ENCODE data around the gene KLRF2.

KLRF2 gene

DNA sequence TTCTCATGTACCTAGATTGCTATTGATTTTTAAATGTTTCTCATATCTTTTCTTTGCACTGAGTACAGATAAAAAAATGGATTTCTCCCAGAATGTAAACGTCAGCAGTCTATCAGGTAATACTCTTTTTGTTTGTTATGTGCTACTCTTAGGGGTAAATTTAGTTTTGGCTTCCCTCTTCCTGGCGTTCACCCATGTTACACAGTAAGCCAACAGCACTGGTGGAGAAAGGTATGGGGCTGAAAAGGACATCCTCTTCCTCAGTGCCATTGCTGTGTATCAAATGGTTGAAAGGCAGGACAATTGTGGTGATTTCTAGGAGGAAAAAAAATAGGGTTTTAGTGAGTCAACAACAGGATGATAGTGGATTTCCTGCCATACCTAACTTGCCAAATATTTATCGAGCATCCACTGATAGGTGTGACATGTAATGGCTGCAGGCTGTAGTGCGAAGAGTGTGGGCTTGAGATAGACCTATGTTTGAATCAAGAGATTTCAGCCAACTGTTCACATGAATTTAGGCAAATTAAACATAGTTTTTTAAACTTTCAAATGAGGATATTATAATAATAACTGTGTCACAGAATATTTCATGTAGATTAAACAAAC, 7.5 kb downstream of the KLRF2 start:
- DNase-seq, result no peak

DNA sequence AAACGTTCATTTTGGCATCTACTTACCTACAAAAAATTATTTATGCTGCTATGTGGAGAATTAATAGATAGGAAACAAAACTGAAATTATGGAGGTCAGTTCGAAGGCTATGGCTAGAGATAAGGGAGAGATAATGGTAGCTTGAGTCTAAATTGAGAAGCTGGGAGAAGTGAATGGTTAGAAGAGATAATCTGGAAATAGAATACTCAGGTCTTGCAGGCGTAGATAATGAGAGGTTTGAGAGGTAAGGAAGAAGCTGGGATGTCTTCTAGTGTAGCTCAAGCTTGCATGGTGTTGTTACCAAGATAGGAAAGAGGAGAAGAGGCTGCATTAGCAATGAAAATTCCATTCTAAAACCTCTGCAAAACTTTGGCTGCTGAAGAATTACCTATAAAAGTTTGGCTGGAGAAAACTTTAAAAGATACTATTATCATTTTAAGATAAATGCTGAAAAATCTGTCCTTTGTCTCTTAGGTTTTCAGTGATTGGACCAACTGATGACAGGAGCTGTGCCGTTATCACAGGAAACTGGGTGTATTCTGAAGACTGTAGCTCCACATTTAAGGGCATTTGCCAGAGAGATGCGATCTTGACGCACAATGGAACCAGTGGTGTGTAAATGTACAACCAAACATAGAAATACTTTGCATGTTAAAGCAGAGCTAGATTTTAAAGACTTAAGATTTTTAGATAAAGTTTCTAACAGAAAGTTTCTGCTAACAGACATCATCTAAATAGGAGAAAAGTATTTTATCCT, 14.1 kb downstream of the KLRF2 start:
- no peak for DNase-seq

DNA sequence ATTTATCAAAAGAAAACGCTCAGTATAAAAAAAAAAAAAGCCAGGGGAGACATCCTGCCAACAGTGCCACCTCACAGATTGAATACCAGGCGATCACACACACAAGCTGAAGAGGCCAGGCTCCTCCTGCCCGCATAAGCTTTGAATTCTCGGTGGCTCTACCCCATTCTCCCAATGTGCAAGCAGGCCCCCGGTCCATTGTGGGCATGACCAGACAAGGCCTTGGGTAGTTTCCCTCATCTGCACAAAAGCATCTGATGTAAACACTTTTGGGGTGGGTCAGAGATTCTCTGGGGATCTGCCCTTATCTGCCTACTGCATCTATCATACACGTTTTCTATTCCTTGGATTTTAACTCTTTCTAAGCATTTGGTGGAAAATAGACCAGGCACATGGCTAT, 16.2 kb downstream of the KLRF2 start:
- no peak for DNase-seq

DNA sequence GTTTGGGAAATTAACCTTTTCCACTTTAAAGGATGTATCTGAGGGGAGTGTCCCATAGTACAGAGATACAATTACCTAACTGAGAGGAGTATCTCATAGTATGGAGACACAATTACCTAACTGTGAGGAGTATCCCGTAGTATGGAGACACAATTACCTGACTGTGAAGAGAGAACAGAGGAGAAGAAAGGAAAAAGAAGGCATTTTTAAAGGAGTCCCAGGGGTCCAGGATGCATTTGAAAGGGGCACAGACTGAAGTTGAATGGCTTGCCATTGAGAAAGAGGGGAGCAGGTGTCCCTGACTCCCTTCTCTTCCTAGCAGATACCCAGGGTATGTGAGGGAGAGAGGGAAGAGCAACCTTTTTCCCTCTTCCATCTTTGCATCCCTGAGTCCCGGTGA, 17.9 kb downstream of the KLRF2 start:
- no peak for DNase-seq

DNA sequence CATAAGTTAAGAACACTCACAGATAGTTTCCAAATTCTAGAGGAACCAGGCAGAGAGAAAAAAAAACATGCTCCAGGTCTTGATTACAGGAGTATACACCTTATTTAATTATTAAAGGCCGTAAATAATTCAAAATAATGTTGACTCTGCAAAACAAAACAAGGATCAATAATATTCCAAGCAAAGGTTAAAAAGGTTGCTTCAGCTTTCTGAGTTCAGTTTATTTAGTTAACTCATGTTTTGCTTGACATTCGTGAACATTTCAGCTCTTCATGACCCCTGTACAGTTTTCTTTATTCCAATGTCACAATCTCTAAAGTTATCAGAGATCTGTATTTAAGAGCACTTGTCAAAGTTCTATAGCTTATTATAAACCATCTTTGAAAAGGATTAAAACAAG, 19.6 kb downstream of the KLRF2 start:
- DNase-seq, result no peak

DNA sequence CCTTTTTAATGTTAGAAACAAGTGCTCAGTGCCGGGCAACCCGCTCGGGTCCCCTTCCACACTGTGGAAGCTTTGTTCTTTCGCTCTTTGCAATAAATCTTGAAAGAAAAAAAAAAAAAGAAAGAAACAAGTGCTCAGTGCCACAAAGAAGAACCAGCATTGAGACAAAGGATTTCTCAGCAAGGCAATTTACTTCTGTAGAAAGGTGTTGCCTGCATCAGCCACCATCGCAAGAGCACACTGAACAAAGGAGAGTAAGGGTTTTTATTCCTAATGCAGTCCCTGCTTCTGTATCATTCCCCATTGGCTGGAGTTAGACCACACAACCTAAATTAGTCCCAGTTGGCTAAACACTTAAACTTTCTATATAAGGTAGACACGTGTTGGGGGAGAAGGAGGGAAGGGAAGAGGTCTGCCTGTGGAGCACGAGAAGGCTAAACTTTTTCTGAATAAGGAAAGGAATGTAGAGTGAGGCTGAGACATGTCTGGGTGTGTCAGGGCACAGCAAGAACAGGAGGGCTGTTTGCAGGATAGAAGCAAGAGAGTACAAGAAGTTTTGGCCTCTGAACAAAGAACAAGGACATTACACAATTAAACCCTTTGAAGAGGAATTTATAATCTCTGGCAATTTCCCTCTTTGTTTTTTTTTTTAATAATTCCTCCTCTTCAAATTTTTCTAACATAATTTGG, 21.4 kb downstream of the KLRF2 start:
- no peak for DNase-seq

DNA sequence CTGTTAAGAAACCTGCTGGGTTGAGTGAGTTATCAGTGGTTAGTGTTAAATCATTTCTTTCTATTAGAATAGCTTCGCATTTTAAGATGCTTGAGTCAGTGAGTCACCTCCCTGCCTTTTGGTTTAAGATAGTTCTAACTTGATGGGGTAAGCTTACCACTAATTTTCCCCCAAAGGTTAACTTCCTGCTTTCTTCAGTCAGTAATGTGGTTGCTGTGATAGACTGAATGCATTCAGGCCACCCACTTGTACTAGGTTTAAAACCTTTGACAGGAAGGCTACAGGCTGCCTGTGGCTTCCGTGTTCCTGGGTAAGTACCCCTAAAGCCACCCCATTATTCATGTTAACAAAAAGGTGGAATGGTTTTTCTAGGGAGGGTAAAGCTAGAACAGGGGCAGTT, 25.6 kb downstream of the KLRF2 start:
- no peak for DNase-seq

DNA sequence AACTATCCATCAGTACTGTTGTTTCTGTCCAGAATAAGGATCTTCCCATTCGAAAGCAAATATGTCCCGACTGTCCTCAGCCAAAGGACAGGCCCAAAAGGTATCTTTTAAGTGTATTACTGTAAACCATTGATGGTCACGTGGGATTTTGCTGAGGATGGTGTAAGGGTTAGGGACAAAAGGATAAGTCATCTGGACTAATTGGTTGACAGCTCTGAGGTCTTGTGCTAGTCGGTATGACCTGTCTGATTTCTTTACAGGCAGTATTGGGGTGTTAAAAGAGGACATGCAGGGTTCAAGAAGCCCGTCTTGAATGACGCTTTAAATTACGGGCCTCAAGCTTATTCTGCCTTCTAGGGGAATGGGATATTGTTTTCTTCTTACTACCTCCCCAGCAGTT, 26.5 kb downstream of the KLRF2 start:
- no peak for DNase-seq

DNA sequence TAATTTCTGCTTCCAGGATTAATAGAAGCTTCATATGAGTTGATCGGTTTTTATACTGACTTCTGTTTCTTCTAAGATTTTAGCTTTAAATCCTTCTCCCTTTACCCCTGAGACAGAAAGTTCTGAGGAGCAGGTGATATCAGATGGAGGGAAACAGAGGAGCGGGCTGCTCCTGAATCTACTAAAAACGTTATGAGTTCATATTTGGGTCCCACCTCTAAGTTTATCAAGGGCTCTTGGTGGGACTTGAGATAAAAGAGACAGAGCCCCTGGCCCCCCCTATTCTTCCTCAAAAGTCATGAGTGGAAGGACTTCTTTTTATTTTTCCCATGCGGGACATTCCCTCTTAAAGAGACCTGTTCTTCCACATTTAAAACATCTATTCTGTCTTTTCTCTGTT, 27.1 kb downstream of the KLRF2 start:
- DNase-seq, result no peak

DNA sequence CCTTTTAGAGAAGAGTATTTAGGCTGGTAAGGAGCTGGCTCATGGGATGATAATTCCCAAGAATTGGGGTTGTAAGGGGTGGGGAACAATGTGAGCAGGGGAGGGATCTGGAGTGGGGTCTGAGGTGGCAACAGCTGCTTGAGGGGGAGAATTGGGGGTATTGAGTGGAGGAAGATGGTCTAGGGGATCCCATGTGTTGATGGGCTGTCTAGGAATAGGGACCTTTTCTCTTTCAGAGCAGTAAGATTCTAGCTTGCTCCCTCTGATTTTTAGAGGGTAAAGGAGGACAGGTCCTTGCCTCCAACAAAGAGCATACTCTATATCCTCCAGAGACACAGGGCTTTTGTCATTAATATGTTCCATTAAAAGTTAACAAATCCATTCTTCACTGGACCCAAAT, 28.4 kb downstream of the KLRF2 start:
- DNase-seq, result no peak

DNA sequence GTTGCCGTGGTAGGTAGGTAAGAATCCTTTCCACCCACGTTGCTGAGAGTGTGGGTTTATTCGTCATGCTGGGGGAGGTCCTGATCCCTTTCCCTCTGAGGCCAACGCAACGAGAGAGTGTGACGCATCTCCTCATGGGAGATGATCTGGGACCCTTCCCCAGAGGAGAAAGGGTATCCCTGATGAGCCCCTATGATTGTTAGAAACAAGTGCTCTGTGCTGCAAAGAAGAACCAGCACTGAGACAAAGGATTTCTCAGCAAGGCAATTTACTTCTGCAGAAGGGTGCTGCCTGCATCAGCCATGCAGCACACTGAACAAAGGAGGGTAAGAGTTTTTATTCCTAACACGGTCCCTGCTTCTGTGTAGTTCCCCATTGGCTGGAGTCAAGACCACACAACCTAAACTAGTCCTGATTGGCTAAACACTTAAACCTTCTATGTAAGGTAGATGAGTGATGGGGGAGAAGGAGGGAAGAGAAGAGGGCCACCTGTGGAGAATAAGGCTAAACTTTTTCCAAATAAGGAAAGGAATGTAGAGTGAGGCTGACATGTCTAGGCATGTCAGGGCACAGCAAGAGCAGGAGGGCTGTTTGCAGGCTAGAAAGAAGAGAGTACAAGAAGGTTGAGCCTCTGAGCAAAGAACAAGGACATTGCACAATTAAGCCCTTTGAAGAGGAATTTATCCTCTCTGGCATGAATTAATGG, 29.6 kb downstream of the KLRF2 start:
- DNase-seq, result no peak

DNA sequence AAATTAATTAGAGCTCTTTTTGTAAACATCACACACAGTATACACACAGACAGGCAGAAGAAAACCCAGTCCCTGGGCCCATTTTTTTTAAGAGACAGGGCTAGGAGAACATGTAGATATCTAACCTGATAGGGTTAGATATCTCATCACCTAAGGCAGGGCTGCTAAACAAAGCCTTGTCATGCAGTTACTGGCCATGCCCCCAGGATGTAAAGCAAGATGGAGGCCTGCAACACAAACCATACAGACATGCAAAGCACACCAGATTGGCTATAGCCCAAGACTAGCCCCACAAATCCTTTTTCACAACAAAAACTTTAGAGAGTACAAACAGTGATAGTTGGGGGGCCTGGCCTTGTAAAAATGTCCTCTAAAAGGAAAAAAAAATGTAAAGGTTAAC, 30.4 kb downstream of the KLRF2 start:
- no peak for DNase-seq

DNA sequence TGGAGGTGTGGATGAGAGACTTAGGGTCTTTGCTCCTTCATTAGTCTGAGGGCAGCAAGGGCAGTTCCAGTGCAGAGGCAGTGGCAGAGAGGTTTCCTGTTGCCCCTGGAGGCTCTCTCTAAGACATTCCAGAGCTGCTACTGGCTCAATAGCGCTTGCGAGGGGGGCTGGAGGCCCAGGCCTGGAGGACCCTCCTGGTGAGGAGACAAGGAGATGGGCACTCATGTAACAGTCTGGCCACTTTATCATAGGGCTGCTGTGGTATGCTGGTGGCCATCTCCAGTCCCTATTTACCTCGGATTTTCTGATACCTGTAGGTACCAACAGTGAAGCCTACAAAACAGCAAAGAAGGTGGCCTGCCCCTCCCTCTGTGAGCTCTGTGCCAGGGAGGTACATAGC, 38.2 kb downstream of the KLRF2 start:
- DNase-seq, result no peak

DNA sequence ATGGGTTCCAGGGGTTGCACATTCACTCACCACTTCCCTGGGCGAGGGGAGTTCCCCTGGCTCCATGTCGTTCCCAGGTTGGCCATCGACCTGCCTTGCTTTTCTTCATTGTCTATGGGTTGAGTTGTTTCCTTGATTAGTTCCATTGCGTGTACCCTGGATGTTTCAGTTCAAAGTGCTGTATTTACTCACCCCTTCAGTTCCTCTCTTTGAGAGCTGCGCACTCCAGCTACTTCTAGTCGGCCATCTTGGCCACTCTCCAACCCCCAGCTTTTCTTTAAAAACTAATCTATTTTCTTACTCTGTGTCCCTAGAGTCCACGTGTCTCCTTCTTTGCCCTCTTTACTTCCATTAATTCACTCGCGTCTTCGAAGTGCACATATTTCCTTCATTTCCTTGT, 39.2 kb downstream of the KLRF2 start:
- no peak for DNase-seq

DNA sequence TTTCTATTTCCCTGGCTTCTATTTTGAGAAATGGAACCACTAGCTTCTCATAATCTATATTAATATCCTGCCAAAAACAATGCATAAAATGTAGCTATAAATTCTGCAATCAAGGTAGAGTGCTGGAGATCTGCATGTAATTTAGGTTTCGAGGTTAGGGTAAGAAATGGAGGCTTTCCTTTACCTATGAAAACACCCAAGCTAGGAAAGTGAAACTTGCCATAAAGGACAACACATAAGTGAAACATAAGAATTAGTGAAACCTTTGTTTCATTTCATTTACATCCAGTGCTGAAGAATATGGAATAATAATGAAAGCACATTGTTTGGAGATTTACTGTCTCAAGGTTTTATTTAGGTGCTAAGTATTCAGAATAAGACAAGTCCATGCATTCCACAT, 41.1 kb downstream of the KLRF2 start:
- DNase-seq, result no peak

DNA sequence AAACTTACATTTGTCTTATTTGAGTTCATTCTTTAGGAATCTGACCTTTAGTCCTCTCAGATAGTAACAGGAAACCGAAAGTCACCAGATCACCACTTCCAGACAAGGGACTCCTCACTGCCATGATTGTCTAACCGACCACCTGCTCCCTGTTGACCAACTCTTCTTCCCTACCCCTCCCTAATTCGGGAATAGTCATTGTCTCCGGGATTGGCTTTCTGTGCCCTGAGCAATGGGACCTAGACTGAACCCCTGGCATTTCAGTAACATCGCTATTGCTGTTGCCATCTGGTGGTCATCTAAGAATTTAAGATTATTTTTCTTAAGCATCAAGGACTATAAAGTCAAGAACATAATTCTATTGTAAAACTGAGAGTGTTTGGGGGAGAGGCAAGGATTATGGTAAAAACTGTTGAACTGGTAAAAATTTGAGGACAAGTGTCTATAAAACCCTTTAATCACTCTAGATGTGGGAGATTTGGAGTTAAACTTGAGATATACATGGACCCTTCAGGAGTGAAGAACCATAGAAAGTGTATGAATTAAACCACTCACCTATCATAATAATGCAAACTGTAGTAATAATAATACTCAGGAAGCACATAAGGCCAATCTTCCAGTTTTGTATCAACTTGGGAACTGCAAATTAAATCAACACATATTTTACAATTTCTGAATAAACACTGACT, 44.6 kb downstream of the KLRF2 start:
- no peak for DNase-seq

DNA sequence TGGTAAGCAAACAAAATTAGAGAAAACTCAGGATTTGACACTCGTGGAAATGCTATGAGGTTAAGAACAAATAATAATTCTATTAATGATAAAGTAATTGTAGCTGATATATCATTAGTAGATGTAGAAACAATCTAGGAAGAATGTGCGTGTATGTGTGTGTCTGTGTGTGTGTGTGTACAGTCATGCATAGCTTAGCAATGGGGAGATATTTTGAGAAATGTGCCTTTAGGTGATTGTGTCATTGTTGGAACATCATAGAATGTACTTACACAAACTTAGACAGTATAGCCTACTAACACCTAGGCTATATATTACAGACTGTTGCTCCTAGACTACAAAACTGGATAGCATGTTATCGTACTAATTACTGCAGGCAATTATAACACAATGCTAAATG, 45.6 kb downstream of the KLRF2 start:
- no peak for DNase-seq

DNA sequence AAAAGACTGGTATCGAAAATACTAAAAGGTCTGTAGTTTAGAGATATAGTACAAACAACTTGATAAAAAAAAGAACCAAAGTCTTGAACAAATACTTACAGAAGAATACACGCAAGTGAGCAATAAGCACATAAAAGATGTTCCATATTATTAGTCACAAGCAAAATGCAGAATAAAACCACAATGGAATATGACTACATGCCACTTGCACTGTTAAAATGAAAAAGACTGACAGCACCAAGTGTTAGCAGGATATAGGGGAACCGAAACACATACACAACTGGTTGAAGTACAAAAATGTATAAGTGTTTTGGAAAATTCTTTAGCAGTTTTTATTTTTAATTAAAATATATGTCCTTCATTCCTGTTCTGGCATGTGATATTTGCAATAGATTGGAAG, 47.3 kb downstream of the KLRF2 start:
- DNase-seq, result no peak

DNA sequence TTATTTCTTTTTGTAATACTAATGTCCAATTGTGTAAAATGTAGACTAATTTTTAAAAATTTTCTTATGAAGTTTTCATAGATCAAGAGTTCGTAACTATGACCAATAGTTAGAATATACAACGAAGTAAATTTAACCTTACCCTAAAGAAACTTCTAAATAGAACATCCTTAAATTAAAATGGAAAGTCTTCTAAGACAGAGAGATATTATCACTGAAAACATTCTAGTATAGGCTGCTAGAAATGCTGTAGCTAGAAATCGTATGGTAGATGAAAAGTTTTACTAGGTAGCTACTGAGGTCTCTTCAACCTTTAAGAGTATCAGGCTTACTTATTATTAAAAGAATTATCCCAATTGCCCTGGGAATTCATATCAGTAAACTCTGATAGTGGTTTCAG, 50.0 kb downstream of the KLRF2 start:
- DNase-seq, result no peak

DNA sequence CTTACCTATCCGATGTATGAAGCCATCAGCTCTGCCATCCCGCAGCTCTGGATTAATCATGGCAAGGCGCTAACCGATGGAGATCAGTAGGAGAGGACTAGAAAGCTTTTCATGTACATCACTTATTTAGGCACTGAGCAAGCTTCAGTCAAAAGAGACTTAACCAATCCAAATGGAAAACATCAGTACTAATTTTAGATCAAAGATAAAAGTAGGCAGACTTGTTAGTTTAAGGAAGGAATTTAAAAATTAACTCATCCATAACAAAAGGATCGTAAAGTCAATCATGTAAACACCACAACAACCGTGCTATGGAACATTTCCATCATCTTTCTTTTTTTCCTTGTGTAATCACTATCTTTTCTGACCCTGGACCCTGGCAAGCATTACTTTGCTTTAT, 51.0 kb downstream of the KLRF2 start, which contains the start of gene CLEC2A:
Gene CLEC2A (minus strand): TSS at position 101 of the 400 bp plus-strand sequence. CDS start 41 bp downstream, at position 60.
- no peak for DNase-seq

DNA sequence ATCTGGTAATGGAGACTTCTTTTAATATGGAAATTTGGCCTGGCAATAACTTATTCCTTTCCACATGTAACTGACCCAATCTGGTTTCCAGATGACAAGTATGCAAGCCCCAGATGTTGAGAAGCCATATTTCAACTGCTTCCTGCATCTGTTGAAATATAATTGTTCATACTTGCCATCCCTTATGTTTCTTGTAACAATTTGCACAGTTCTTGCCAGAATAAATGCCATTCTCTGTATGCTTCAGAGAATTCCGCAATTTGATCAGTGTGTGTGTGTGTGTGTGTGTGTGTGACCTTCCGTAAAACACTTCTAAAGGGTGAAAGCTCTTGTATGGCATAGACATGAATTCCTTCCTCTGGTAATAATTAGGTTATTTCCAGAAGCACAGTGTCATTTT, 52.7 kb downstream of the KLRF2 start:
- DNase-seq, result no peak

DNA sequence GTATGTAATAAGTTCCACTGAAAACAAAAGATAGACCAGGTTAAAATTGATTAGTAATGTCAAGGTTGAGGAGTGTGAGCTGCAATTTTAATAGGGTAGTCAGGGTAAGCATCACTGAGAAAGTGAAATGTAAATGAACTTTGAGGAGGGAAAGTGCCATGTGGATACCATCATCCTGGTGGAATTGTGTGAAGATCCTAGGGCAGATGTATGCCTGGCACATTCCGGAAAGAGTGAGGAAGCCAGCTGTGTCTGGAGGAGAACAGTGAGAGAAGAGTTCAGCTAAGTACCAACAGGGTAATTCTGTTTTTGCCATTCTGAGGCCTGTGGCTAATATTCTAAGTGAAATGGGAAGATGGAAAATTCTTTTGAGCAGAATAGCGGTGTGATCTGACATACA, 53.7 kb downstream of the KLRF2 start:
- DNase-seq, result no peak

DNA sequence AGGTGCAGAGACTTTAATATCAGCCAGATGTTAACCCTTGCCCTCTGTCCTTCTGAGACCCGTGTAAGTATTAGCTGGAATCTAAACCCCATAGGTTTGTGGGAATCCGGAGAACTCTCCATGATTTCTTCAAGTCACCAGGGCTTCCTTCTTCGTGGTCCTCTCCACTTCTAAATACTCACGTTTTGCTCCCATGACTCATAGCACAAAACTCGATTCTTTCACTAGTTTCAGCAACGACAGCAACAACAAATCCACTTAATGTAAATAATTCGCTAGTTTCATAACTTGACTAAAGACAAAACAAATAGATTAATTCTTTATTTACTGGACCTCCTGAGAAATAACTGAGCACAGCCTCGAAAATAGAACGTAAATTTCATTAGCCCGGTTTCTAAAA, 55.3 kb downstream of the KLRF2 start:
- DNase-seq, result no peak

All from NCI-H187 treated with DMSO at 0.1 percent for 48 hours (cell line).